HG02840 (cell line): ENCODE measurements around the gene SRC.

Experiments
- ATAC-seq: cut with Tn5 transposase; IDR thresholded peaks from one replicate; pipeline ENCODE4 v1.9.1; 2021; ENCODE audit warnings: mild to moderate bottlenecking, moderate library complexity, moderate number of reproducible peaks; ENCODE audit not compliant: unreplicated experiment, low FRiP score

The SRC gene

DNA sequence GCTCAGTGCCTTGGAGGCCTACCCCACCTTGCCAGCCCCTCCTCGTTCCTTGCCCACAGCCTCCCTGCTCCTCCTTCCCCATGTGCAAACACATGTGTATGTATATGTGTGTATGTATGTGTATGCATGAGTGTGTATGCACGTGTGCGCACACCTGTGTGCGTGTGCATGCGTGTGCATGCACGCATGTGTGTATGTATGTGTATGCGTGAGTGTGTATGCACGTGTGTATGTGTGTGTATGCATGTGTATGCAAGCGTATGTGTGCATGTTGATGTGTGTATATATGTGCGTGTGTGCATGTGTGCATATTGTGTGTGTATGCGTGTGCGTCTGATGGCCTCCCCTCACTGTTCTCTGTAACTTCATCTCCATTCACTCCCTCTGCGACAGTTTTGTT is 74.7 kb downstream of the SRC start:
- ATAC-seq = no peak

GRCh38 chr20:37421060-37421905 is 75.3 kb downstream of the SRC start:
- no peak for ATAC-seq

- no peak for ATAC-seq
These were observed 76.0 kb downstream of the SRC start for GRCh38 chr20:37421988-37422387.

DNA sequence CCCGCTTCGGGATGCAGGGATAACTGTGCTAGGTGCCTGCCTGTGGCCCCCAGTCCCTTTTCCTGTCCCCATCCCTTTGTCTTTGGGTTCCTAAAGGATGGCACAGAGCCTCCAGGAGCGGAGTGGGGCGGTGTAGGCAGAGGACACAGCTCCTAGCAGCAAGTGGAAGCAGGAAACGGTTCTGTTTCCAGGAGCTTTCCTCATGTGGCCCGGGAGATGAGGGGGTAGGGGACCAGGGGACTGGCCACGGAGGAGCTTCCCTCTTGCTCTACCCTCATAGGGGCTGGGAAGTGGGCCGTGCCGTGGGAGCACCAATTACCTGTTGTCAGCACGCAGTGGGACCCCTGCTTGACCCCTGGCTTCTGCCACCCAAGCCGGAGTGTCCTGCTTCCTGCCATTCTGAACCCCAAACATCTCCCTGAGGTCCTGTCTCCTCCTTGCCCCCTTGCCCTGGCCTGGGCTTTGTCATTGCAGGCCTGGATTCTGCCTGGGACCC is 76.9 kb downstream of the SRC start:
- ATAC-seq = no peak

DNA sequence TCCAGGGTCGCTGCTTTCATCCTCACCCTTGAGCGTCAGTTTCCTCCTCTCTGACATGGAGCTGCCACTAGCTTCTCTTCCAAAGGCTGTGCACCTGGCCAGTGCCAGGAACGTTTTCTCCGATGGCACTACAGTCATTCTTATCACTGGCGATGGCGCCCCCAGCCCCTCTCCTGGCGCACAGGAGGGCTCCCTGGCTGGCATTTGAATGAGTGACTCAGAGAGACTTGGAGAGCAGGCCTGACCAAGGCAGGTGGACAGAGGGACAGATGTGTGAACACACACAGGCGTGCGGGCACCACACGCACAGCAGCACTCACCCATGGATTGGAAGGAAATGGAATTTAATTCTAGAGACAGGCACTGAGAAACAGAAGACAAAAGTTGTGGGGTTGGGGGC is 77.6 kb downstream of the SRC start:
- ATAC-seq = no peak

GRCh38 chr20:37424062-37424851 is 78.3 kb downstream of the SRC start:
- ATAC-seq = no peak

GRCh38 chr20:37425103-37425625 is 79.2 kb downstream of the SRC start:
- no peak for ATAC-seq

DNA sequence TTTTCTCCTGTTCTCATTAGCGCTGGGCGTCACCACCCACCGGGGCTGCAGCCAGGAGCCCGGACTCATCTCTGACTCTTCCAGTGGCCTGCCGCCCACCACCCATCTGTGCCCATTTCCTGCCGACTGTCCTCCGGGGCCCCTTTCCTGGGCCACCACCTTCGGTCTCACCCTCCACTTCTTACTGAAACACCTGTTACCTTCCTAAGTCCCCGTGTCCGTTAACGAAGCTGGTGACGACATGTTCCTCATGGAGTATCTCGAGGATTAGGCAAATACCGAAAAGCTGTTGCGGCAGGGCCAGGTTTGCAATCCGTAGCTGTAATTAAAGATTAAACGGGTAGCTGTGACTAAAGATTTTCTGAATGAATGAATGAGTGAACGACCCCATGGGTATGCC is 80.2 kb downstream of the SRC start:
- no peak for ATAC-seq

GRCh38 chr20:37426978-37427377 is 81.0 kb downstream of the SRC start:
- ATAC-seq = no peak

DNA sequence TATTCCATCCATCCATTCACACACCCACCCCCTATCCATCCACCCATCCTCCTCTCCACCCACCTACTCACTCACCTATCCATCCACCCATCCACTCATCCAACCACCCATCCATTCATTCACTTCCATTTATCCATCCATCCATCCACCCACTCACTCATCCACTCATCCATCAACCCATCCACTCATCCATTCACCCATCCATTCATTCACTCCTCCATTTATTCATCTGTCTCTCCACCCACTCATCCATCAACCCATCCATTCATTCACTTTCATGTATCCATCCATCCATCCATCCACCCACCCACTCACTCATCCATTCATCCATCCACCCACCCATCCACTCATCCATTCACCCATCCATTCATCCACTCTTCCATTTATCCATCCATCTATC is 84.1 kb downstream of the SRC start:
- no peak for ATAC-seq

DNA sequence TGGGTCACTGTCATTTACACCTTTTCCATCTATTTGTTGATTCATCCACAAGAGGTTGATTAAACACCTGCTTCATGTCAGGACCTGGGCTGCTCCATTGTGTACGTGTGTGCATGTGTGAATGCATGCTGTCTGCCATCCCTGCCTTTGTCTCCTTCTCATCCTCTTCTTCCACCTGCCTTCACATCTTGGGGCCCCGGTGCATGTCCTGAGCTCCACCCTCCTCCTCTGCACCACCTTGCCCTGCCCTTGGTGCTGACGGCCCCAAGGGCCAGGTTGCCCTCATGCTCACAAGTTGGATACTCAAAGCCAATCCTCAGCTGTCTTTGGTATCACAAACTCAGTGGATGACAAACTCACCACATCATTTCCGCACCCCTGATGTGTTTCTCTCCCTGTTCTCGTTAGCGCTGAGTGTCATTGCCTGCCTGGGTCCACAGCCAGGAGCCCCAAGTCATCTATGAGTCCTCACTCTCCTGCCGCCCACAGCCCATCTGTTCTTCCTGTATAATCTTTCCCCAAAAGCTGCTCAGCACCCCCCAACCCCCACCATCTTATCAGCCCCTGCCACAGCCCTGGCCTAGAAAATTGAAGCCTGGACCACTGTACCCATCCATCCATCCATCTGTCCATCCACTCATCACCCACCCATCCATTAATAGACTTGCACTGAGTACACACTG is 85.0 kb downstream of the SRC start:
- ATAC-seq = no peak

DNA sequence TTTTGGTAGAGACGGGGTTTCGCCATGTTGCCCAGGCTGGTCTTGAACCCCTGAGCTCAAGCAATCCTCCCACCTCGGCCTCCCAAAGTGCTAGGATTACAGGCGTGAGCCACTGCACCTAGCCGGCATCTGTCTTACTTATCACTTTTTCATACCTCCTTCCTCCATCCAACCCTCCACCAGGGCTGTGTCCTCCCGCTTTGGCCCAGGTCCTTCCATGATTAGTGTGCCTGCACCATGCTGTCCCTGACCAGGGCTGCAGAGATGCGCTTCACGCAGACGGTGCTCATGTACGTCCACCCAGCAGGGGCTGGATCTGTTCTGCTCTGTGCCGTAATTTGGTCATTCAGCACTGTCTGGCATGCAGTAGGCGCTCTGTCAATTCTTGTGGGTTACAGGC is 85.8 kb downstream of the SRC start:
- ATAC-seq = no peak

GRCh38 chr20:37432606-37433005 is 86.7 kb downstream of the SRC start:
- no peak for ATAC-seq

GRCh38 chr20:37435607-37436006 is 89.7 kb downstream of the SRC start:
- no peak for ATAC-seq

DNA sequence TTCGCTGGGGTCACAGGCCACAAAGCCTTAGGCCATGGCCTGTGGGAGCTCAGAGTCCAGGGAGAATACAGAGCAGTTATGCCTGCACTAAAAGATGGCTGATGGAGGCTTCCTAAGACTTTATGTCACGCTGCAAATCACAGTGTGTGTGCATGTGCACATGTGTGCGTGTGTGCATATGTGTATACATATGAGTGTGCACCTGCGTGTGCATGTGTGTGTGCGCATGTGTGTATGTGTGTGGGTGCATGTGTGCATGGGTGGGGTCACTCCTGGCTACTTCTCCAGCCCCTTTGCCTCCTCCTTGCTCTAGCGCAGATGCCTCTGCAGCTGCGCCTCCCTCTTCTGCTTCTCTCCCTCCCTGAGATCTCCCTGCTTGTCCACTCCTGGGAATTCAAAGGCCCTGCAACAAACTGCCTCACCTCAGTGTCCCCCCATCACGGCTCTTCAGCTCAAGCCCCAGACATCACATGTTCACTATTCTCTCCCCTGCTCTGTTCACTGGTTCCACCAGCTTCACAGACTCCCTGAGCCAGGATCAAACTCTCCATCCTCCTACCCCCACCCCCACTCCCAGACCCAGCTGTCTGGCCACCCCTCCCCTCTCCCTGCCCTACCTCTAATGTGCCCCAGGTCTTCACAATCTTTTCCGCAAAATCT is 90.7 kb downstream of the SRC start:
- ATAC-seq = no peak

DNA sequence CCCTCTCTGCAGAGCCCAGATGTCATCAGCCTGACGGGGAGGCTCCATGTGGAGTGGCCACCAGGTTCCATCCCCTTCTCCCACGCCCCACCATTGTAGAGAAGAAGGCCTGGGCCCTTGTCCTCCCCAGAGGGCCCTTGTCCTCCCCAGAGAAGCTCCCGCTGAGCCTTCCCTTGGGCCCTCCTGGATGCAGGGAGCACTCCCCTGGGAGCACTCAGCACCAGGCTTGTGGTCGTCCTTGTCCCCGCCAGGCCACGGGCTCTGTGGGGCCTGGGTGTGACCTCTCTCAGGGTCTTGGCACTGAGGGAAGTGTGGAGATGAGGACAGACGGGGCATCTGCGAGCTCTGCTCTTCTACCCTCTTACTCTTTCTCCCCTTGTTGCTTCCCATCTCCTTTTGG is 91.7 kb downstream of the SRC start:
- no peak for ATAC-seq

- ATAC-seq = no peak
These were observed 92.7 kb downstream of the SRC start for GRCh38 chr20:37438464-37439222.

- ATAC-seq = no peak
These were observed 93.4 kb downstream of the SRC start for GRCh38 chr20:37439223-37439933.

DNA sequence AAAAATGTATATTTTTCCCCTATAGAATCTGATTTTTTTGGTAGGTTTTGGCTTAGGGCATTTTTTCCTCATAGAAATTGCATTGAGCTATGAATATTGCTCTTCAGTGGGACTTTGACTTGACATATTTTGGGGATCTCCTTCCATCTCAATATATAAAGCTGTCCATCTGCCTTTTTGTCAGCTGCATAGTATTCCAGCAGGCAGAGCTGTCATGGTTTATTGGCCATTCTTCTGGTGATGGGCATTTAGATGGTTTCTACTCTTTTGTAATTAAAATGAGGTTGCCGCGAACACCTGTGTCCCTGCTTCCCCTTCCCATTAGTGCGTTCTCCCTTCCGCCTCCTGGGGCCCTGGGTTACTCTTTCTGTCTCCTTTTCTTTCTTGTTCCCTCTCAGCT is 95.1 kb downstream of the SRC start:
- no peak for ATAC-seq
